PFSK-1 (cell line): Measurements from ENCODE around the gene SIDT2.

Experiments
- FOXP2 ChIP-seq: optimal IDR thresholded peaks from 2 replicates; pipeline ENCODE3; 2011; ENCODE audit warnings: borderline replicate concordance, control low read depth, inconsistent platforms; ENCODE audit not compliant: insufficient read depth; ENCODE audit errors: extremely low read length, extremely low read depth
- POLR2AphosphoS5 ChIP-seq: IDR thresholded peaks from 2 replicates; pipeline ENCODE4 v1.6.1; 2012; ENCODE audit warnings: low read depth, mild to moderate bottlenecking, control low read depth, low read length, moderate library complexity
- SIN3A ChIP-seq: IDR thresholded peaks from 2 replicates; pipeline ENCODE4 v1.6.1; 2012; ENCODE audit warnings: mild to moderate bottlenecking, low read length, moderate library complexity, borderline replicate concordance; ENCODE audit not compliant: insufficient read depth
- TAF1 ChIP-seq: IDR thresholded peaks from 2 replicates; pipeline ENCODE4 v1.6.1; 2012; ENCODE audit warnings: low read length, control low read depth, borderline replicate concordance; ENCODE audit not compliant: insufficient read depth
- TF ChIP-seq, protein P1 (sequence below), 2 experiments: IDR thresholded peaks; 2 replicates each; pipeline versions ENCODE4 v1.6.1 to v1.8.0; 2011 to 2012; ENCODE audit warnings: low read depth in 2 of 2, low read length in 2 of 2, control low read depth in 1 of 2, inconsistent platforms in 1 of 2, mild to moderate bottlenecking in 1 of 2, moderate library complexity in 1 of 2; ENCODE audit not compliant: insufficient read depth in 1 of 2

The SIDT2 gene

GRCh38 chr11:117144477-117145392, 33.8 kb upstream of the SIDT2 start:
- TF ChIP-seq, protein P1, sequence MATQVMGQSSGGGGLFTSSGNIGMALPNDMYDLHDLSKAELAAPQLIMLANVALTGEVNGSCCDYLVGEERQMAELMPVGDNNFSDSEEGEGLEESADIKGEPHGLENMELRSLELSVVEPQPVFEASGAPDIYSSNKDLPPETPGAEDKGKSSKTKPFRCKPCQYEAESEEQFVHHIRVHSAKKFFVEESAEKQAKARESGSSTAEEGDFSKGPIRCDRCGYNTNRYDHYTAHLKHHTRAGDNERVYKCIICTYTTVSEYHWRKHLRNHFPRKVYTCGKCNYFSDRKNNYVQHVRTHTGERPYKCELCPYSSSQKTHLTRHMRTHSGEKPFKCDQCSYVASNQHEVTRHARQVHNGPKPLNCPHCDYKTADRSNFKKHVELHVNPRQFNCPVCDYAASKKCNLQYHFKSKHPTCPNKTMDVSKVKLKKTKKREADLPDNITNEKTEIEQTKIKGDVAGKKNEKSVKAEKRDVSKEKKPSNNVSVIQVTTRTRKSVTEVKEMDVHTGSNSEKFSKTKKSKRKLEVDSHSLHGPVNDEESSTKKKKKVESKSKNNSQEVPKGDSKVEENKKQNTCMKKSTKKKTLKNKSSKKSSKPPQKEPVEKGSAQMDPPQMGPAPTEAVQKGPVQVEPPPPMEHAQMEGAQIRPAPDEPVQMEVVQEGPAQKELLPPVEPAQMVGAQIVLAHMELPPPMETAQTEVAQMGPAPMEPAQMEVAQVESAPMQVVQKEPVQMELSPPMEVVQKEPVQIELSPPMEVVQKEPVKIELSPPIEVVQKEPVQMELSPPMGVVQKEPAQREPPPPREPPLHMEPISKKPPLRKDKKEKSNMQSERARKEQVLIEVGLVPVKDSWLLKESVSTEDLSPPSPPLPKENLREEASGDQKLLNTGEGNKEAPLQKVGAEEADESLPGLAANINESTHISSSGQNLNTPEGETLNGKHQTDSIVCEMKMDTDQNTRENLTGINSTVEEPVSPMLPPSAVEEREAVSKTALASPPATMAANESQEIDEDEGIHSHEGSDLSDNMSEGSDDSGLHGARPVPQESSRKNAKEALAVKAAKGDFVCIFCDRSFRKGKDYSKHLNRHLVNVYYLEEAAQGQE (IDR thresholded peaks at IDR 0.05; ENCODE audit: insufficient read depth in 1 of 2, low read depth in 2 of 2, low read length in 2 of 2) = no peak
- TF ChIP-seq POLR2AphosphoS5 = no peak
- TF ChIP-seq FOXP2 = no peak
- TF ChIP-seq SIN3A = no peak; the same call in 1 of the 2 replicates
- TF ChIP-seq TAF1 = no peak

DNA sequence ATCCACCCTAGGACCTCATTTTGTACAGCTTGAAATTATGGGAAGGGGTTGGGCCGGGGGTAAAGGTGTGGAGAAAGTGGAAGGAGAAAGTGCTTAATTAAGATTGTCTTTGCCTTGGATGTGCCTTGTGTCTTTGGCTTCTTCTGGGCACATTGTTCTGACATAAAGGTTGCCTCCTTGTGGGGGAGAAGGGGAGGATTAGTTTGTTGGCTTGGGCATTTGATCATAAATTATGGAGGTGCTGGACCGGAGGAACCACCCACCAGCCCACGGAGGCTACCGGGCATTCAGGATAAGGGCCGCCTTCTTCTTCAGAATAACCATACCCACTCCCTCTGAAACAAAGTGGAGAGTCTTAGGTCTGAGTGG, 33.2 kb upstream of the SIDT2 start:
- TF ChIP-seq, protein P1 (IDR thresholded peaks at IDR 0.05; ENCODE audit: insufficient read depth in 1 of 2, low read depth in 2 of 2, low read length in 2 of 2) = no peak
- no peak for TF ChIP-seq TAF1
- no peak for TF ChIP-seq FOXP2
- 0 out of 2 replicates have a peak, but pooled peaks have one; percentile 7 for TF ChIP-seq SIN3A

GRCh38 chr11:117146521-117146920, 32.0 kb upstream of the SIDT2 start:
- no peak for TF ChIP-seq POLR2AphosphoS5

DNA sequence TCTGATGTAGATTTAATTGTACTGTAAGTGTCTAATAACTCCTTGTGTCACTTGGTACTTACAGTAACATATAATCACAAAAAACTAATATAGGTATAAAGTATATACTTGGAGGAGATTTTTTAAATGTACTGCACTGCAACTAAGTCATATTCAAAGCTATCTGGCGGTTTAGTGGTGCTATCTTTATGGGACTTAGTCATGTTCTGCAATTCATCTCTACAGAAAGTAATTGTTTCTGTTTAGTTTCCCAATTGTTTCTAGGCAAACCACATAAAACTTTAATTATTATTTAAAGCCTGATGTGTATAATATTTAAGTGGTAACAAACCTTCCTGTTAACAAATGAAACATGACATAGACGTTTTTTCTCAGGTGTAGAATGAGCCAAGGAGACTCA, 26.5 kb upstream of the SIDT2 start:
- TF ChIP-seq FOXP2 = no peak
- no peak for TF ChIP-seq POLR2AphosphoS5
- TF ChIP-seq, protein P1 (IDR thresholded peaks at IDR 0.05; ENCODE audit: insufficient read depth in 1 of 2, low read depth in 2 of 2, low read length in 2 of 2) = no peak

DNA sequence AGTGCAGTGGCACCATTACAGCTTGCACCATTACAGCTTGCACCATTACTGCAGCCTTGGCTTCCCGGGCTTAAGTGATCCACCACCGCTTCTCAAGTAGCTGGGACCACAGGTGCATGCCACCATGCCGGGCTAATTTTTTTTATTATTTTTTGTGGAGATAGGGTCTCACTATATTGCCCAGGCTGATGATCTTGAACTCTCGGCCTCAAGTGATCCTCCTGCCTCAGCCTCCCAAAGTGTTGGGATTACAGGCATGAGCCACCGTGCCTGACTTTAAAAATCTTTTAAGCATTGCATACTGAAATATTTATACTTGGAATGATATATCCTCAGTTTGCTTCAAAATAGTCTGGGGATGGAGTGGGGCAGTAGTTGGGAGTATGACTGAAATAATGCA, 24.1 kb upstream of the SIDT2 start:
- TF ChIP-seq TAF1 = no peak
- no peak for TF ChIP-seq POLR2AphosphoS5
- TF ChIP-seq SIN3A = no peak
- TF ChIP-seq, protein P1 (IDR thresholded peaks at IDR 0.05; ENCODE audit: insufficient read depth in 1 of 2, low read depth in 2 of 2, low read length in 2 of 2) = no peak
